NCI-H2196 (cell line): ENCODE data around the gene ADH7.
"Not testable (repeated sequence)": the region's sequence is repeated elsewhere in the genome, so short reads cannot be mapped to it uniquely, and the experiment has no call there.

Experiments
- DNase-seq: peaks from one replicate; lab custom pipeline; 2025; ENCODE audit not compliant: unreplicated experiment; lab: John Stamatoyannopoulos, UW

The ADH7 gene

GRCh38 chr4:99417125-99417524 lies 18.0 kb downstream of the ADH7 start:
- DNase-seq, result no peak

GRCh38 chr4:99415762-99416161 lies 19.4 kb downstream of the ADH7 start:
- DNase-seq, result not testable (repeated sequence)

GRCh38 chr4:99414902-99415301 lies 20.2 kb downstream of the ADH7 start:
- DNase-seq, result not testable (repeated sequence)

- no peak for DNase-seq
These were observed 20.7 kb downstream of the ADH7 start for GRCh38 chr4:99414401-99414800.

- no peak for DNase-seq
These were observed 22.0 kb downstream of the ADH7 start for GRCh38 chr4:99413140-99413539.

- DNase-seq, result no peak
These were observed 24.1 kb downstream of the ADH7 start for GRCh38 chr4:99411041-99411440.

- DNase-seq, result no peak
These were observed 25.1 kb downstream of the ADH7 start for GRCh38 chr4:99410075-99410474.

- DNase-seq, result no peak
These were observed 26.8 kb downstream of the ADH7 start for GRCh38 chr4:99408346-99408745.

GRCh38 chr4:99405433-99406115 lies 29.6 kb downstream of the ADH7 start:
- peak; percentile 21 for DNase-seq

GRCh38 chr4:99404595-99405287 lies 30.4 kb downstream of the ADH7 start:
- DNase-seq, result no peak

- no peak for DNase-seq
These were observed 31.6 kb downstream of the ADH7 start for GRCh38 chr4:99403380-99404184.

- no peak for DNase-seq
These were observed 32.4 kb downstream of the ADH7 start for GRCh38 chr4:99402765-99403164.

GRCh38 chr4:99400831-99401230 lies 34.3 kb downstream of the ADH7 start:
- no peak for DNase-seq

GRCh38 chr4:99399017-99399416 lies 36.1 kb downstream of the ADH7 start:
- no peak for DNase-seq

- DNase-seq, result no peak
These were observed 39.4 kb downstream of the ADH7 start for GRCh38 chr4:99395595-99396364.

GRCh38 chr4:99394896-99395295 lies 40.2 kb downstream of the ADH7 start:
- DNase-seq, result no peak

- no peak for DNase-seq
These were observed 45.1 kb downstream of the ADH7 start for GRCh38 chr4:99390055-99390454.

- no peak for DNase-seq
These were observed 45.5 kb downstream of the ADH7 start for GRCh38 chr4:99389606-99390005.

GRCh38 chr4:99383833-99384392 lies 51.2 kb downstream of the ADH7 start:
- DNase-seq, result no peak

- DNase-seq, result no peak
These were observed 51.7 kb downstream of the ADH7 start for GRCh38 chr4:99383399-99383798.
